Karpas-422 (cell line): ENCODE data around the gene MACROD2. TPM values are rescaled to one million over a fixed set of nuclear protein-coding genes. Genes with fewer than 3 reads are reported as not detected.

ENCODE experiments used
- DNase-seq: peaks from one replicate; pipeline ENCODE4 v3.0.0-alpha.2; 2015
- H2AFZ ChIP-seq: fragments of 200-600 bp; sonication (generic); 2 replicates; pipeline ENCODE4 v1.6.1; 2014; ENCODE audit warnings: antibody characterized with exemption, low read length, mixed read lengths
- H3K27ac ChIP-seq: fragments of 200-600 bp; sonication (generic); 2 replicates; pipeline ENCODE4 v1.5.1; 2014; ENCODE audit warnings: mild to moderate bottlenecking, low read length, moderate library complexity
- H3K27me3 ChIP-seq: fragments of 200-600 bp; sonication (generic); 2 replicates; pipeline ENCODE4 v1.6.1; 2014; ENCODE audit warnings: low read length, mixed read lengths
- H3K36me3 ChIP-seq: fragments of 200-600 bp; sonication (generic); 2 replicates; pipeline ENCODE4 v1.6.1; 2014; ENCODE audit warnings: low read length, mixed read lengths; ENCODE audit not compliant: insufficient read depth
- H3K4me1 ChIP-seq: fragments of 200-600 bp; sonication (generic); 2 replicates; pipeline ENCODE4 v1.6.1; 2014; ENCODE audit warnings: mild to moderate bottlenecking, low read length, mixed read lengths
- H3K4me2 ChIP-seq: fragments of 200-600 bp; sonication (generic); 2 replicates; pipeline ENCODE4 v1.6.1; 2014; ENCODE audit warnings: low read length, low read depth, mild to moderate bottlenecking; ENCODE audit not compliant: poor library complexity, severe bottlenecking
- H3K4me3 ChIP-seq: fragments of 200-600 bp; sonication (generic); 2 replicates; pipeline ENCODE4 v1.5.1; 2014; ENCODE audit warnings: mild to moderate bottlenecking, antibody characterized with exemption, low read length, mixed read lengths
- H3K79me2 ChIP-seq: fragments of 200-600 bp; sonication (generic); 2 replicates; pipeline ENCODE4 v1.6.1; 2014; ENCODE audit warnings: mild to moderate bottlenecking, low read length, mixed read lengths
- H3K9ac ChIP-seq: fragments of 200-600 bp; sonication (generic); 2 replicates; pipeline ENCODE4 v1.6.0; 2014; ENCODE audit warnings: low read length
- H3K9me2 ChIP-seq: fragments of 200-600 bp; sonication (generic), shearing (Covaris generic); replicated peaks from 2 replicates; pipeline ENCODE4 v1.6.0; 2014; ENCODE audit warnings: mild to moderate bottlenecking, low read length, moderate library complexity; ENCODE audit not compliant: insufficient read depth
- H3K9me3 ChIP-seq: fragments of 300-700, 200-600 bp; sonication (generic); 2 replicates; pipeline ENCODE4 v1.6.1; 2014; ENCODE audit warnings: low read length, mixed read lengths
- H4K20me1 ChIP-seq: fragments of 200-600 bp; sonication (generic); 2 replicates; pipeline ENCODE4 v1.6.1; 2014; ENCODE audit warnings: mild to moderate bottlenecking, antibody characterized with exemption, low read length, low read depth; ENCODE audit not compliant: insufficient read depth
- total RNA-seq: library from RNA; depleted of rRNA; stranded (reverse); fragments of >200 nt; shearing (Covaris generic); gene quantifications from 2 replicates; pipeline ENCODE4 v1.2.3, GENCODE V29; 2014; ENCODE audit warnings: low replicate concordance

MACROD2 gene
- total RNA-seq, 1 experiment from 2014 or later: 0.15 TPM

DNA sequence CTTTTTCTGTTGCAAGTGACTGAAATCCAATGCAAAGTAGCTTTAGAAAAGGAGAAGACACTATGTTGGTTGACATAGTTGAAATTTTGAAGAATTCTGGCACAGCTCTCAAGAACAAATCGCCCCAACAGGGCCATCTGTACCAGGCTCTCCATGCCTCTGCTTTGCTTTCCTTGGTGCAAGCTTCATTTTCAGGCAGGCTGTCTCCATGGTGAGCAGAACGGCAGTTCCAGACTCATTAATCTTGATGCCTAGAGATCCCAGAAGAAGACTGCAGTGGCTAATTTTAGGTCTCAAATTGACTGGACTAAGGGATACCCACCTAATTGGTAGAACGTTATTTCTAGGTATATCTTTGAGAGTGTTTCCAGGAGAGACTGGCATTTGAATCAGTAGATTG, 1292.8 kb downstream of the MACROD2 start:
- Histone ChIP-seq H3K9me2 (no peaks in the 10 kb centered on the region), H3K4me3 (no peak overlapping the region), H3K4me2 (no peak overlapping the region), H2AFZ (no peak overlapping the region), H3K79me2 (no peaks in the 10 kb centered on the region), H3K27me3 (no peaks in the 10 kb centered on the region), H3K4me1 (no peaks in the 10 kb centered on the region), H3K9me3 (no peaks in the 10 kb centered on the region), H3K27ac (no peak overlapping the region), H3K36me3 (no peaks in the 10 kb centered on the region), H3K9ac (no peak overlapping the region), H4K20me1 (no peaks in the 10 kb centered on the region)
- DNase-seq: no peak

DNA sequence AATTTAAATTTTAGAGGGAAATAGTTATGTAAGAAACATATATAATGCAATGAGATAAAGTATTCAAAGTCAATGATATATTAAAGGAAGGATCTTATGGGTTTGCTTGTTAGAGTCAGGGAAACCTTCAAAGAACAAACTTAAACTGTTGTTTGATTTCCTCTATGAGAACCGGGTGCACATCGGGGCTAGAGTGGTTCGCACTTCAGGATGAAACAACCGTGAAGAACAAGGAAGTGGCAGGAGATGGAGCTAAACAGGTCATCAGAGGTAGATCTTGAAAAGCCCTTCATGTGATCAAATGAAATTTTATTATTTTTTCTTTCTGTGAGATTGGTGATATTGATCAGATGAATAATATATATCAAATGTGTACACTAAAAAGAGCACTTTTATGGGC, 1294.0 kb downstream of the MACROD2 start:
- H3K4me3 ChIP-seq: no peak overlapping the region
- H3K27ac ChIP-seq: no peak overlapping the region
- no peaks in the 10 kb centered on the region for H3K9me2 ChIP-seq
- H2AFZ ChIP-seq: no peak overlapping the region
- H3K36me3 ChIP-seq: no peaks in the 10 kb centered on the region
- no peak for DNase-seq
- no peaks in the 10 kb centered on the region for H4K20me1 ChIP-seq
- H3K9me3 ChIP-seq: no peaks in the 10 kb centered on the region
- no peaks in the 10 kb centered on the region for H3K4me1 ChIP-seq
- H3K4me2 ChIP-seq: no peak overlapping the region
- no peaks in the 10 kb centered on the region for H3K79me2 ChIP-seq
- H3K27me3 ChIP-seq: no peaks in the 10 kb centered on the region
- no peak overlapping the region for H3K9ac ChIP-seq

DNA sequence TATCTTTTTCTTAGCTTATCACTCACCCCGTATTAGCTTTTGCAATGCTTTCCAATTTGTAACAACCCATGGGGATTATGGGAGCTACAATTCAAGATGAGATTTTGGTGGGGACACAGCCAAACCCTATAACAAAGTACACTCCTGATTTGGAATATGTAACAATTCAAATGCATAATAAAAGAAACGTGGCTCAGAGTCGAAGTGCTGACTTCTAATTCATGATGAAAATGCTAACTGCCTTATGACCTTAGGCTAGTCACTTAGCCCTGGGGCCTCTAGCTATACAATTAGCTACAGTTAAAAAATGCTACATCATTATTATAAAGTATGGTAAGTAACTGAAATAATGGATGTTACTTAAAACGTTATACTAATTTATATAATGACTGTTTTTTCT, 1297.1 kb downstream of the MACROD2 start:
- Histone ChIP-seq H2AFZ (no peak overlapping the region), H3K9ac (no peak overlapping the region)

DNA sequence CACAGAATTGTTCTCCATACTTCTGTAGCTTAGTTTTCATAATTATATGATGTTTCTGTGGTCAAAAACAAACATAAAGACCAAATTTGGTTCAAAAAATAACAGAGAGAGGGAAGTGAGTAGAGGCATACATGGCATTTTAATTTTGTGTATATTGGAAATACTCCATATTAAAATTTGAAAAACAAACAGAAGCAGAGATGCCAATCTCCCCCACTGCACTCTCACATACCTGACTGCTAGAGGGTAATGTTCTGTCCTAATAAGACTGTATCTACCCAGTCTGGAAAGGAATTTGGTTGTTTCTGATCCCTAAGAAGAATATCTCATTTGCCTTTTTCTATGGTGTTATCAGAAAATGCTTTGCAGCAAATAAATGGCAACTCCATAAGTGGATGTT, 1301.1 kb downstream of the MACROD2 start:
- no peak overlapping the region for H3K4me3 ChIP-seq

More for the DNA sequence above, 1297.1 kb downstream of the MACROD2 start:
- no peak overlapping the region for H3K27ac ChIP-seq
- H3K79me2 ChIP-seq: no peaks in the 10 kb centered on the region
- H3K4me2 ChIP-seq: no peak overlapping the region
- no peak overlapping the region for H3K4me3 ChIP-seq
- H3K36me3 ChIP-seq: no peaks in the 10 kb centered on the region
- no peaks in the 10 kb centered on the region for H3K9me2 ChIP-seq
- no peaks in the 10 kb centered on the region for H3K27me3 ChIP-seq
- no peak for DNase-seq
- H4K20me1 ChIP-seq: no peaks in the 10 kb centered on the region
- no peaks in the 10 kb centered on the region for H3K9me3 ChIP-seq
- no peaks in the 10 kb centered on the region for H3K4me1 ChIP-seq

DNA sequence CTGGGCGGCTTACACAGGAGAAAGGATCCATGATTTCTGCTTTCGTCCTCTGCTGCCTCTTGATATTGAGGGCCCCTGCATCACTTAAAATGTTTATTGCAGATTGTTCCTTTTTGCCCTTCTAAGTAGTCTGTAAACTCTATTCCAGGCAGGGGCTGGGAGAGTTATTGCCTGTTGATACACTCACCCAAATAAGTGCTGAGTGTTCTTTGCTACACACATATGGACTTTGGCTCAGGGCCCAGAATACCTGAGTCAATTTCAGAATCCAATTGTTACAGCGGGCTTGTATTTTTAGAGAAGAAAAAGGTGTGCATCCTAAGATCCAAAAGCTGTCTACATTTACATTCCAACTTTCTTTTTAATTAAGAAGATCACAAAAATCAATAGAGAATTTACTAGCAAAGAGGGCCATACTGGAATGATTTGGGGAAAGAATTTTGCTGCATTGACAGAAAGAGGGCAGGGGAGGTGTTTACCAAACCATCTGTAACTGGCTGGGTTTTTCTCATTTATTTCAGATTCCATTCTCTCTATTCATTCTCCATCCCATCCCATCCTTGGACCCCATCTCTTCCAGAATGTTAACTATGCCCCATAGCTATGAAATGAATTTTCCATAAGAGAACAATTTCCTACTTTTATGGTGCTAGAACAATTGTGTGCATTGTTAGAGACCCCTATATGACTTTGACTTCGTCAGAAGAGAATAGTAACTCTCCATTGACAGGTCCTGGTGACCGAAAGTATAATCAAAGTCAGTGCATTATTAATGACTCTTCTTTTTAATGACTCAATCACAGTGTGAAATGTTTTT, 1302.0 kb downstream of the MACROD2 start:
- Histone ChIP-seq H3K27ac (no peak overlapping the region), H3K4me1 (no peaks in the 10 kb centered on the region), H3K4me3 (no peak overlapping the region), H3K36me3 (no peaks in the 10 kb centered on the region), H2AFZ (no peak overlapping the region), H3K27me3 (no peaks in the 10 kb centered on the region), H3K79me2 (no peaks in the 10 kb centered on the region), H3K9me2 (no peaks in the 10 kb centered on the region), H3K4me2 (no peak overlapping the region), H4K20me1 (no peaks in the 10 kb centered on the region), H3K9ac (no peak overlapping the region), H3K9me3 (no peaks in the 10 kb centered on the region)
- DNase-seq: no peak

More for the DNA sequence above, 1301.1 kb downstream of the MACROD2 start:
- Histone ChIP-seq H3K9ac (no peak overlapping the region), H3K79me2 (no peaks in the 10 kb centered on the region), H3K9me2 (no peaks in the 10 kb centered on the region), H2AFZ (no peak overlapping the region), H3K4me2 (no peak overlapping the region), H3K4me1 (no peaks in the 10 kb centered on the region), H4K20me1 (no peaks in the 10 kb centered on the region), H3K27me3 (no peaks in the 10 kb centered on the region), H3K27ac (no peak overlapping the region), H3K36me3 (no peaks in the 10 kb centered on the region), H3K9me3 (no peaks in the 10 kb centered on the region)
- DNase-seq: no peak

DNA sequence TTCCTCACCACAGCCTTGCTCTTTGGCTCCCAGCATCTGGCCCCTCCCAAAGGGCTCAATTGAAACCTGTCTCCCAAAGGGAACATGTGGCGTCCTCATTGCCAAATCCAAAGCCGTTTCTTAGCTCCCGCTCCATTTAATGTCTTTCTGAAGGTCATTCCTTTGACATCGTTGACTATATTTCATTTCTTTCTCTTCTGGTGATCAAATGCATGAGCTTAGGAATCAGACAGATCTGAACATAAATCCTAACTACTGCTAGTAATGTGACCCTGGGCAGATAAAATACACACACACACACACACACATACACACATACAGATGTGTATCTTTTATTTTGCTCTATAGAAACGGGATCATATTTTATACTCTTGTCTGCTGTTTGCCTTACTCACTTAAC, 1306.8 kb downstream of the MACROD2 start:
- no peak overlapping the region for H3K9ac ChIP-seq
- no peaks in the 10 kb centered on the region for H3K36me3 ChIP-seq
- H3K9me3 ChIP-seq: no peaks in the 10 kb centered on the region
- no peak overlapping the region for H3K27ac ChIP-seq
- H4K20me1 ChIP-seq: no peaks in the 10 kb centered on the region
- DNase-seq: no peak
- H3K9me2 ChIP-seq: no peaks in the 10 kb centered on the region
- H3K4me1 ChIP-seq: no peaks in the 10 kb centered on the region
- H3K4me3 ChIP-seq: no peak overlapping the region
- H3K79me2 ChIP-seq: no peaks in the 10 kb centered on the region
- no peaks in the 10 kb centered on the region for H3K27me3 ChIP-seq
- H3K4me2 ChIP-seq: no peak overlapping the region
- no peak overlapping the region for H2AFZ ChIP-seq

DNA sequence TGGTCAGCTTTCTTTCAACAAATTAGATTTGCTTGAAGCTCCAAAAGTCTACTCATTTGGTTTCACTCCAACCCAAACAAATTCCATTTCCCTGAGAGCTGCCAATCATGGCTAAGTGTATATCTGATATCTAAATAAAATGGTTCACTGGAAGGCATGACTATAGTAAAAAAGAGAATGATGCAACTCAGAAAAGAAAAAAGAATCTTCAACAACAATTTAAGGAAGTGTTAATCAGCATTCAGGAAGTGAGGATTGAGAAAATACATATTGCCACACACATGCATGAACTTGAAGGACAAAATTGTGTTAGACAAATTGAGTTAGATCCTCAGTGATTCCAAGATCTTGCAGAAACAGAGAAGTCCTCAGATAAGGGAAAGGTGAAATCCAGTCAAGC, 1315.0 kb downstream of the MACROD2 start:
- Histone ChIP-seq H3K4me1 (no peaks in the 10 kb centered on the region), H3K4me3 (no peak overlapping the region), H2AFZ (no peak overlapping the region), H3K27me3 (no peaks in the 10 kb centered on the region), H3K9me3 (0 out of 2 replicates have a peak, but pooled peaks cover 3% of the 10 kb centered on the region), H3K9me2 (no peaks in the 10 kb centered on the region; the same call in 1 of the 2 replicates), H3K9ac (no peak overlapping the region), H3K79me2 (no peaks in the 10 kb centered on the region), H3K4me2 (no peak overlapping the region), H3K36me3 (no peaks in the 10 kb centered on the region), H3K27ac (no peak overlapping the region), H4K20me1 (no peaks in the 10 kb centered on the region)
- DNase-seq: no peak

DNA sequence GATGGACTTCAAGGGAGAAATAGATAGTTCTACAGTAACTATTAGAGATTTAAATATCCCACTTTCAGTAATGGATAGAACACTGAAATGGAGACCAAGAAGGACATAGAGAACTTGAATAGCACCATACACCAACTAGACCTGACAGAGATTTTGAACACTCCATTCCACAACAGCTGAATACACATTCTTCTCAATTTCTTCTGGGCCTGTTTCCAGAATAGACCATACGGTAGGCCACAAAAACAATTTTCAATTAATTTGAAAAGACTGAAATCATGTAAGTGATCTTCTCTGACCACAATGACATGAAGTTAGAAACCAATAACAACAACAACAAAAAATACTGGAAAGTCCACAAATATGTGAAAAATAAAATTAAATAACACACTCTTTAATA, 1321.2 kb downstream of the MACROD2 start:
- Histone ChIP-seq H3K36me3 (no peaks in the 10 kb centered on the region), H3K9me2 (no peaks in the 10 kb centered on the region; the same call in 1 of the 2 replicates), H4K20me1 (no peaks in the 10 kb centered on the region), H2AFZ (no peak overlapping the region), H3K9me3 (no peaks in the 10 kb centered on the region; the same call in 1 of the 2 replicates), H3K4me1 (no peaks in the 10 kb centered on the region), H3K79me2 (no peaks in the 10 kb centered on the region), H3K4me3 (no peak overlapping the region), H3K27me3 (no peaks in the 10 kb centered on the region), H3K4me2 (no peak overlapping the region), H3K27ac (no peak overlapping the region), H3K9ac (no peak overlapping the region)
- no peak for DNase-seq
